GM21515 (cell line): ENCODE results near the gene ATAD5.
"Not testable (repeated sequence)": the region's sequence is repeated elsewhere in the genome, so short reads cannot be mapped to it uniquely, and the experiment has no call there.

Experiments
- ATAC-seq: cut with Tn5 transposase; IDR thresholded peaks from one replicate; pipeline ENCODE4 v1.9.1; 2021; ENCODE audit not compliant: unreplicated experiment

The ATAD5 gene

GRCh38 chr17:30910151-30910550 is 78.4 kb downstream of the ATAD5 start:
- ATAC-seq: not testable (repeated sequence)

GRCh38 chr17:30913955-30914354 is 82.2 kb downstream of the ATAD5 start:
- no peak for ATAC-seq

- ATAC-seq: no peak
Observed at GRCh38 chr17:30915833-30916611, 84.3 kb downstream of the ATAD5 start.

- no peak for ATAC-seq
Observed at GRCh38 chr17:30917050-30917449, 85.3 kb downstream of the ATAD5 start.

- ATAC-seq: no peak
Observed at GRCh38 chr17:30920282-30920681, 88.5 kb downstream of the ATAD5 start.

GRCh38 chr17:30920683-30921543 is 89.1 kb downstream of the ATAD5 start:
- no peak for ATAC-seq

GRCh38 chr17:30921544-30922196 is 89.9 kb downstream of the ATAD5 start, which contains the start of gene ADAP2:
TSS of gene ADAP2 (plus strand) at chr17:30921945. CDS start at chr17:30922015, 70 bp downstream.
- no peak for ATAC-seq

GRCh38 chr17:30922235-30923030 is 90.7 kb downstream of the ATAD5 start:
- no peak for ATAC-seq

- no peak for ATAC-seq
Observed at GRCh38 chr17:30924341-30924740, 92.6 kb downstream of the ATAD5 start.

GRCh38 chr17:30926516-30926915 is 94.8 kb downstream of the ATAD5 start:
- no peak for ATAC-seq

- no peak for ATAC-seq
Observed at GRCh38 chr17:30927756-30928155, 96.0 kb downstream of the ATAD5 start.

- no peak for ATAC-seq
Observed at GRCh38 chr17:30928584-30928983, 96.8 kb downstream of the ATAD5 start.

GRCh38 chr17:30929081-30929633 is 97.4 kb downstream of the ATAD5 start:
- ATAC-seq: no peak

GRCh38 chr17:30929861-30930260 is 98.1 kb downstream of the ATAD5 start:
- not testable (repeated sequence) for ATAC-seq

- no peak for ATAC-seq
Observed at GRCh38 chr17:30930495-30930894, 98.7 kb downstream of the ATAD5 start.

GRCh38 chr17:30931582-30931981 is 99.8 kb downstream of the ATAD5 start:
- not testable (repeated sequence) for ATAC-seq

- no peak for ATAC-seq
Observed at GRCh38 chr17:30933966-30934365, 102.2 kb downstream of the ATAD5 start.

- ATAC-seq: no peak
Observed at GRCh38 chr17:30939051-30939689, 107.4 kb downstream of the ATAD5 start.

- no peak for ATAC-seq
Observed at GRCh38 chr17:30942308-30943079, 110.7 kb downstream of the ATAD5 start.
